SU-DHL-6 (cell line): Measurements from ENCODE around the gene TRIM63.

ENCODE experiments used
- CTCF ChIP-seq: fragments of 200-600 bp; sonication (generic); IDR thresholded peaks from one replicate; pipeline ENCODE4 v1.5.1; 2017; ENCODE audit warnings: antibody characterized with exemption, mild to moderate bottlenecking, low read length, moderate library complexity; ENCODE audit not compliant: insufficient read depth, poor library complexity, severe bottlenecking
- EZH2phosphoT487 ChIP-seq: fragments of 200-600 bp; sonication (generic), shearing (Covaris generic); conservative IDR thresholded peaks from 2 replicates; pipeline ENCODE4 v1.6.1; 2018; ENCODE audit warnings: mild to moderate bottlenecking, antibody characterized with exemption, low read length, moderate library complexity, mixed read lengths

DNA sequence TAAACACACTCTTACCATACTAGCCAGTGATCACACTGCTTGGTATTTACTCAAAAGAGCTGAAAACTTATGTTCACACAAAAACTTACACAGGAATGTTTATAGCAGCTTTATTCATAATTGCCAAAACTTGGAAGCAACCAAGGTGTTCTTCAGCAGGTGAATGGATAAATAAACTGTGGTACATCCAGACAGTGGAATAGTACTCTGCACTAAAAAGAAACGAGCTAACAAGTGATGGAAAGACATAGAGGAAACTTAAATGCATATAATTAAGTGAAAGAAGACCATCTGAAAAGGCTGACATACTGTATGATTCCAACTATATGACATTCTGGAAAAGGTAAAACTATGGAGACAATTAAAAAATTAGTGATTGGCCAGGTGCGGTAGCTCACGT, 23.5 kb upstream of the TRIM63 start:
- TF ChIP-seq CTCF (no peak), EZH2phosphoT487 (no peak)
